Stimulated activated CD4-positive, alpha-beta T cell treated with anti-CD3 and anti-CD28 coated beads, Interleukin-4, amount 100 ng/mL, for 4 hours (primary cell): ENCODE data around the gene UPB1.

Source experiments
- DNase-seq, 2 experiments: peaks; one replicate each; pipeline ENCODE4 v3.0.0-alpha.2; 2020

UPB1 gene

GRCh38 chr22:24567668-24568067, 72.5 kb downstream of the UPB1 start:
- DNase-seq: no peak

- no peak for DNase-seq
Measured at GRCh38 chr22:24571266-24571665, 76.1 kb downstream of the UPB1 start.

GRCh38 chr22:24576778-24577177, 81.6 kb downstream of the UPB1 start:
- DNase-seq: no peak
